Head of caudate nucleus (tissue), 42 donors: ENCODE results near the gene CNDP2.
A peak's percentile ranks its signal among the peaks of the same experiment; 100 is the strongest.

Source experiments
- DNase-seq, 42 donors: peaks; one replicate each; pipeline versions ENCODE4 v3.0.0 to v3.0.0-alpha.2; 2020 to 2021; ENCODE audit warnings: mixed read lengths in 7 of 42
- intact Hi-C: fragments of 100-400 bp; cut with DNase I; formaldehyde crosslinking; loops from one replicate; pipeline ENCODE4 v1.15.0; 2022

The CNDP2 gene

GRCh38 chr18:74511823-74512222 is 15.7 kb downstream of the CNDP2 start:
- intact Hi-C loops: no loop called here
- DNase-seq: peak in 22 of 42 donors; percentile 24 to 79 (median 52)

GRCh38 chr18:74512321-74513053 is 16.3 kb downstream of the CNDP2 start:
- intact Hi-C loops: no loop called here
- peak; percentile 71 to 95 (median 88) for DNase-seq

GRCh38 chr18:74513149-74513882 is 17.2 kb downstream of the CNDP2 start:
- intact Hi-C loops: no loop called here
- peak in 7 of 42 donors; percentile 14 to 55 (median 27) for DNase-seq

- intact Hi-C loops: no loop called here
- DNase-seq: peak in 4 of 42 donors; percentile 6 to 39 (median 21)
Measured at GRCh38 chr18:74513883-74514205, 17.7 kb downstream of the CNDP2 start.

- peak in 7 of 42 donors; percentile 14 to 42 (median 24) for DNase-seq
- intact Hi-C loops: no loop called here
Measured at GRCh38 chr18:74514860-74515495, 18.8 kb downstream of the CNDP2 start.

GRCh38 chr18:74515620-74516231 is 19.6 kb downstream of the CNDP2 start:
- intact Hi-C loops: no loop called here
- DNase-seq: peak in 6 of 42 donors; percentile 11 to 36 (median 22)

GRCh38 chr18:74516271-74517235 is 20.4 kb downstream of the CNDP2 start:
- peak in 6 of 42 donors; percentile 13 to 37 (median 28) for DNase-seq
- intact Hi-C loops: no loop called here

- DNase-seq: peak in 7 of 42 donors; percentile 0 to 37 (median 21)
- intact Hi-C loops: no loop called here
Measured at GRCh38 chr18:74517236-74517630, 21.1 kb downstream of the CNDP2 start.

GRCh38 chr18:74518456-74519295 is 22.5 kb downstream of the CNDP2 start:
- peak in 10 of 42 donors; percentile 2 to 43 (median 28) for DNase-seq
- intact Hi-C loops: no loop called here

- intact Hi-C loops: no loop called here
Measured at GRCh38 chr18:74519320-74520095, 23.3 kb downstream of the CNDP2 start.

GRCh38 chr18:74520096-74520833 is 24.1 kb downstream of the CNDP2 start:
- intact Hi-C loops: no loop called here
- peak in 6 of 42 donors; percentile 0 to 23 (median 6) for DNase-seq

More at GRCh38 chr18:74519320-74520095, 23.3 kb downstream of the CNDP2 start:
- DNase-seq: peak in 24 of 42 donors; percentile 4 to 76 (median 56)

GRCh38 chr18:74521068-74521725 is 25.0 kb downstream of the CNDP2 start:
- peak in 7 of 42 donors; percentile 4 to 37 (median 20) for DNase-seq
- intact Hi-C loops: no loop called here

GRCh38 chr18:74522635-74523548 is 26.7 kb downstream of the CNDP2 start:
- peak in 8 of 42 donors; percentile 6 to 34 (median 22) for DNase-seq
- intact Hi-C loops: no loop called here

GRCh38 chr18:74524097-74524496 is 27.9 kb downstream of the CNDP2 start:
- intact Hi-C loops: no loop called here
- peak in 14 of 42 donors; percentile 20 to 78 (median 45) for DNase-seq
